Activated CD4-positive, alpha-beta T cell treated with anti-CD3 and anti-CD28 coated beads, Interleukin-2, amount 50 U/mL, for 16 hours (primary cell): Measurements from ENCODE around the gene CNNM1.

ENCODE experiments used
- DNase-seq: peaks from one replicate; pipeline ENCODE4 v3.0.0-alpha.2; 2020

Gene CNNM1

GRCh38 chr10:99374972-99375371 is 45.8 kb downstream of the CNNM1 start:
- DNase-seq = no peak

- no peak for DNase-seq
These were observed 46.3 kb downstream of the CNNM1 start for GRCh38 chr10:99375426-99375825.

- no peak for DNase-seq
These were observed 53.0 kb downstream of the CNNM1 start for GRCh38 chr10:99382176-99382575.

- no peak for DNase-seq
These were observed 57.9 kb downstream of the CNNM1 start for GRCh38 chr10:99387071-99387470.

- no peak for DNase-seq
These were observed 58.4 kb downstream of the CNNM1 start for GRCh38 chr10:99387541-99387940.

GRCh38 chr10:99389729-99390480 is 60.7 kb downstream of the CNNM1 start:
- no peak for DNase-seq

GRCh38 chr10:99391346-99391745 is 62.2 kb downstream of the CNNM1 start:
- no peak for DNase-seq

GRCh38 chr10:99393036-99393435 is 63.9 kb downstream of the CNNM1 start:
- DNase-seq = no peak

- DNase-seq = no peak
These were observed 64.5 kb downstream of the CNNM1 start for GRCh38 chr10:99393683-99394082.

- no peak for DNase-seq
These were observed 65.1 kb downstream of the CNNM1 start for GRCh38 chr10:99394256-99394655.

GRCh38 chr10:99394761-99395386 is 65.7 kb downstream of the CNNM1 start:
- DNase-seq = no peak

- no peak for DNase-seq
These were observed 66.7 kb downstream of the CNNM1 start for GRCh38 chr10:99395750-99396445.

GRCh38 chr10:99396471-99396870 is 67.3 kb downstream of the CNNM1 start:
- DNase-seq = no peak

- DNase-seq = no peak
These were observed 70.5 kb downstream of the CNNM1 start for GRCh38 chr10:99399664-99400063.

GRCh38 chr10:99403674-99404073 is 74.5 kb downstream of the CNNM1 start:
- no peak for DNase-seq

GRCh38 chr10:99406149-99406548 is 77.0 kb downstream of the CNNM1 start:
- DNase-seq = no peak

- no peak for DNase-seq
These were observed 81.0 kb downstream of the CNNM1 start for GRCh38 chr10:99410146-99410545.

GRCh38 chr10:99410876-99411275 is 81.7 kb downstream of the CNNM1 start:
- no peak for DNase-seq

GRCh38 chr10:99411546-99411945 is 82.4 kb downstream of the CNNM1 start:
- no peak for DNase-seq

- DNase-seq = no peak
These were observed 82.9 kb downstream of the CNNM1 start for GRCh38 chr10:99412099-99412498.

GRCh38 chr10:99418910-99419624 is 89.9 kb downstream of the CNNM1 start:
- no peak for DNase-seq

- no peak for DNase-seq
These were observed 90.5 kb downstream of the CNNM1 start for GRCh38 chr10:99419688-99420087.

GRCh38 chr10:99421233-99421739 is 92.1 kb downstream of the CNNM1 start:
- no peak for DNase-seq
